Neutrophil (primary cell): Measurements from ENCODE around the gene FAM161B.
"Not testable (repeated sequence)": the region's sequence is repeated elsewhere in the genome, so short reads cannot be mapped to it uniquely, and the experiment has no call there.

ENCODE experiments used
- H3K27ac ChIP-seq: fragments of 200-600 bp; sonication (generic); 2 replicates; pipeline ENCODE4 v1.5.1; 2016; ENCODE audit warnings: mild to moderate bottlenecking, moderate library complexity
- H3K27me3 ChIP-seq: fragments of 200-600 bp; sonication (generic); 2 replicates; pipeline ENCODE4 v1.6.0; 2016; ENCODE audit warnings: mild to moderate bottlenecking
- H3K36me3 ChIP-seq: fragments of 200-600 bp; sonication (generic); 2 replicates; pipeline ENCODE4 v1.5.1; 2017
- H3K4me1 ChIP-seq, 2 experiments: fragments of 200-600 bp in 1 of 2; sonication (generic) in 1 of 2; 1 replicate in 1 of 2; 2 replicates in 1 of 2; pipeline versions ENCODE4 v1.5.1 to v1.6.1; 2013 to 2016; ENCODE audit warnings: low read depth in 1 of 2, low read length in 1 of 2, mild to moderate bottlenecking in 1 of 2, moderate library complexity in 1 of 2; ENCODE audit not compliant: control insufficient read depth in 1 of 2, insufficient read depth in 1 of 2
- H3K4me3 ChIP-seq, 2 experiments: fragments of 200-600 bp in 1 of 2; sonication (generic) in 1 of 2; 1 replicate in 1 of 2; 2 replicates in 1 of 2; pipeline ENCODE4 v1.5.1; 2013 to 2016; ENCODE audit warnings: low read depth in 1 of 2, low read length in 1 of 2, mild to moderate bottlenecking in 1 of 2, moderate library complexity in 1 of 2
- H3K9me3 ChIP-seq: fragments of 200-600 bp; sonication (generic); 2 replicates; pipeline ENCODE4 v1.5.1; 2016
- CTCF ChIP-seq: fragments of 200-600 bp; sonication (generic); IDR thresholded peaks from 2 replicates; pipeline ENCODE4 v1.5.1; 2016; ENCODE audit warnings: antibody characterized with exemption

FAM161B gene

GRCh38 chr14:73996731-73997107, 46.8 kb upstream of the FAM161B start:
- H3K4me3 ChIP-seq, result no peak overlapping the region
- no peak for TF ChIP-seq CTCF
- peaks cover 8% of the 10 kb centered on the region for H3K36me3 ChIP-seq
- no peaks in the 10 kb centered on the region for H3K9me3 ChIP-seq
- no peaks in the 10 kb centered on the region for H3K27me3 ChIP-seq
- no peak overlapping the region for H3K27ac ChIP-seq
- no peaks in the 10 kb centered on the region for H3K4me1 ChIP-seq

GRCh38 chr14:73995977-73996378, 46.1 kb upstream of the FAM161B start:
- H3K4me1 ChIP-seq, result no peaks in the 10 kb centered on the region
- H3K27ac ChIP-seq, result no peak overlapping the region
- no peak overlapping the region for H3K4me3 ChIP-seq
- H3K9me3 ChIP-seq, result no peaks in the 10 kb centered on the region
- H3K27me3 ChIP-seq, result no peaks in the 10 kb centered on the region
- H3K36me3 ChIP-seq, result peaks cover 8% of the 10 kb centered on the region
- TF ChIP-seq CTCF, result no peak

GRCh38 chr14:73994926-73995325, 45.0 kb upstream of the FAM161B start:
- H3K4me1 ChIP-seq, H3K4me3 ChIP-seq, H3K36me3 ChIP-seq, H3K9me3 ChIP-seq, H3K27me3 ChIP-seq, H3K27ac ChIP-seq: not testable (repeated sequence)

- Histone ChIP-seq H3K36me3 (peaks cover 13% of the 10 kb centered on the region), H3K27ac (no peak overlapping the region), H3K27me3 (no peaks in the 10 kb centered on the region), H3K9me3 (no peaks in the 10 kb centered on the region), H3K4me1 (no peaks in the 10 kb centered on the region), H3K4me3 (no peak overlapping the region)
- TF ChIP-seq CTCF, result no peak
Observed at GRCh38 chr14:73991092-73991491, 41.2 kb upstream of the FAM161B start.

GRCh38 chr14:73988656-73989055, 38.8 kb upstream of the FAM161B start:
- H3K27ac ChIP-seq, H3K4me1 ChIP-seq, H3K9me3 ChIP-seq, H3K4me3 ChIP-seq, H3K27me3 ChIP-seq: not testable (repeated sequence)
- peaks cover 13% of the 10 kb centered on the region for H3K36me3 ChIP-seq

- H3K27me3 ChIP-seq, result no peaks in the 10 kb centered on the region
- TF ChIP-seq CTCF, result no peak
- H3K9me3 ChIP-seq, result no peaks in the 10 kb centered on the region
- H3K4me3 ChIP-seq, result no peak overlapping the region
- H3K36me3 ChIP-seq, result peaks cover 13% of the 10 kb centered on the region
- no peaks in the 10 kb centered on the region for H3K4me1 ChIP-seq
- H3K27ac ChIP-seq, result no peak overlapping the region
Observed at GRCh38 chr14:73988065-73988464, 38.2 kb upstream of the FAM161B start.

GRCh38 chr14:73977896-73978295, 28.0 kb upstream of the FAM161B start:
- TF ChIP-seq CTCF, result no peak
- no peaks in the 10 kb centered on the region for H3K27me3 ChIP-seq
- H3K4me1 ChIP-seq, result no peaks in the 10 kb centered on the region
- no peaks in the 10 kb centered on the region for H3K9me3 ChIP-seq
- H3K4me3 ChIP-seq, result no peak overlapping the region
- H3K36me3 ChIP-seq, result peaks cover 10% of the 10 kb centered on the region
- H3K27ac ChIP-seq, result no peak overlapping the region
